H1 (cell line): ENCODE measurements around the gene KCNA4.

Experiments used
- ASH2L ChIP-seq: fragments of 200-600, 300-600 bp; sonication (generic); IDR thresholded peaks from one replicate; pipeline ENCODE4 v1.7.1; 2017; ENCODE audit warnings: low read length
- BCL11A ChIP-seq, 2 experiments: IDR thresholded peaks; one replicate each; pipeline ENCODE4 v1.6.1; 2011; ENCODE audit warnings: low read depth in 2 of 2, low read length in 2 of 2, mild to moderate bottlenecking in 2 of 2
- CTCF ChIP-seq, 3 experiments: IDR thresholded peaks; 1 replicate in 2 of 3; 2 replicates in 1 of 3; pipeline versions ENCODE4 v1.5.1 to v1.6.1; 2011; ENCODE audit warnings: low read length in 3 of 3, mild to moderate bottlenecking in 3 of 3, inconsistent platforms in 2 of 3, low read depth in 1 of 3, moderate library complexity in 1 of 3; ENCODE audit not compliant: insufficient read depth in 1 of 3; ENCODE audit errors: control extremely low read depth in 1 of 3
- EGR1 ChIP-seq: IDR thresholded peaks from 2 replicates; pipeline ENCODE4 v1.6.1; 2011; ENCODE audit warnings: low read depth, low read length, borderline replicate concordance
- EZH2 ChIP-seq: fragments of 200-600 bp; sonication (generic); IDR thresholded peaks from 2 replicates; pipeline ENCODE4 v1.7.1; 2012; ENCODE audit warnings: low read depth, mild to moderate bottlenecking, moderate library complexity, low read length, inconsistent platforms; ENCODE audit not compliant: severe bottlenecking
- FOSL1 ChIP-seq: IDR thresholded peaks from 2 replicates; pipeline ENCODE4 v1.6.1; 2011; ENCODE audit warnings: mild to moderate bottlenecking, low read depth, low read length, moderate library complexity; ENCODE audit not compliant: insufficient read depth
- GABPA ChIP-seq: IDR thresholded peaks from 2 replicates; pipeline ENCODE4 v1.6.1; 2011; ENCODE audit warnings: mild to moderate bottlenecking, low read length, moderate library complexity, borderline replicate concordance; ENCODE audit not compliant: insufficient read depth
- HDAC6 ChIP-seq: IDR thresholded peaks from one replicate; pipeline ENCODE4 v1.7.1; 2012; ENCODE audit warnings: low read depth, mild to moderate bottlenecking, inconsistent platforms, low read length, moderate library complexity
- KDM5A ChIP-seq: fragments of 200-600 bp; IDR thresholded peaks from 2 replicates; pipeline ENCODE4 v1.7.1; 2012; ENCODE audit warnings: mild to moderate bottlenecking, low read length, inconsistent platforms, mixed read lengths
- POLR2A ChIP-seq, 2 experiments: IDR thresholded peaks; 1 replicate in 1 of 2; 2 replicates in 1 of 2; pipeline ENCODE4 v1.6.1; 2011; ENCODE audit warnings: low read depth in 2 of 2, low read length in 2 of 2, mild to moderate bottlenecking in 2 of 2; ENCODE audit errors: control extremely low read depth in 1 of 2

- TF ChIP-seq BCL11A (IDR thresholded peaks at IDR 0.05; ENCODE audit: low read depth in 2 of 2, low read length in 2 of 2): no peak
- TF ChIP-seq ASH2L: no peak
- TF ChIP-seq EGR1: no peak
- TF ChIP-seq EZH2: no peak
- TF ChIP-seq KDM5A: no peak
- TF ChIP-seq FOSL1: no peak
- TF ChIP-seq HDAC6: no peak
- TF ChIP-seq CTCF (IDR thresholded peaks at IDR 0.05; ENCODE audit: control extremely low read depth in 1 of 3, insufficient read depth in 1 of 3, low read depth in 1 of 3, low read length in 3 of 3): peak in 2 of 3 experiments; percentile 48 to 78; a peak in 3 of 4 replicates
- no peak for TF ChIP-seq GABPA
- no peak for TF ChIP-seq POLR2A (IDR thresholded peaks at IDR 0.05; ENCODE audit: control extremely low read depth in 1 of 2, low read depth in 2 of 2, low read length in 2 of 2)
Measured at GRCh38 chr11:29962243-29962642, 54.6 kb downstream of the KCNA4 start.
